Liver (tissue), 9 donors: ENCODE results near the gene EFHD1. TPM values are rescaled to one million over a fixed set of nuclear protein-coding genes. Genes with fewer than 3 reads are reported as not detected.

Source experiments
- DNase-seq: peaks from one replicate; pipeline ENCODE4 v3.0.0-alpha.2; 2017; ENCODE audit warnings: low spot score
- H3K27ac ChIP-seq, 2 donors: one replicate each; pipeline ENCODE4 v1.7.0; 2013; ENCODE audit warnings: inconsistent platforms in 2 of 2, low read length in 2 of 2, control low read depth in 1 of 2, low read depth in 1 of 2, mild to moderate bottlenecking in 1 of 2
- H3K27me3 ChIP-seq, 4 donors: one replicate each; pipeline versions ENCODE4 v1.6.1 to v1.7.0; 2013; ENCODE audit warnings: low read length in 3 of 4, inconsistent platforms in 1 of 4, mild to moderate bottlenecking in 1 of 4, moderate library complexity in 1 of 4; ENCODE audit not compliant: control insufficient read depth in 4 of 4, insufficient read depth in 4 of 4
- H3K36me3 ChIP-seq, 4 donors: one replicate each; pipeline versions ENCODE4 v1.6.1 to v1.7.0; 2013; ENCODE audit warnings: low read length in 3 of 4, mild to moderate bottlenecking in 3 of 4, low read depth in 1 of 4, moderate library complexity in 1 of 4; ENCODE audit not compliant: control insufficient read depth in 4 of 4, insufficient read depth in 3 of 4
- H3K4me1 ChIP-seq, 4 donors: one replicate each; pipeline versions ENCODE4 v1.6.1 to v1.7.0; 2013; ENCODE audit warnings: low read length in 3 of 4, mild to moderate bottlenecking in 3 of 4, moderate library complexity in 1 of 4; ENCODE audit not compliant: control insufficient read depth in 4 of 4, insufficient read depth in 4 of 4
- H3K4me3 ChIP-seq, 3 donors: one replicate each; pipeline versions ENCODE4 v1.6.1 to v1.7.0; 2013; ENCODE audit warnings: low read length in 3 of 3, control low read depth in 1 of 3, low read depth in 1 of 3, mild to moderate bottlenecking in 1 of 3
- H3K9ac ChIP-seq, 2 donors: one replicate each; pipeline ENCODE4 v1.7.0; 2013; ENCODE audit warnings: low read length in 2 of 2, mild to moderate bottlenecking in 2 of 2, moderate library complexity in 2 of 2, control low read depth in 1 of 2, low read depth in 1 of 2
- H3K9me3 ChIP-seq, 4 donors: one replicate each; pipeline versions ENCODE4 v1.6.1 to v1.7.0; 2013; ENCODE audit warnings: low read length in 3 of 4; ENCODE audit not compliant: control insufficient read depth in 4 of 4
- EGR1 ChIP-seq, 2 donors: IDR thresholded peaks; 2 replicates each; pipeline ENCODE4 v1.6.1; 2016 to 2018; ENCODE audit warnings: antibody characterized with exemption in 2 of 2, low read depth in 2 of 2
- GABPA ChIP-seq, 2 donors: IDR thresholded peaks in 1 of 2; conservative IDR thresholded peaks in 1 of 2; 2 replicates each; pipeline ENCODE4 v1.6.1; 2016; ENCODE audit warnings: antibody characterized with exemption in 2 of 2, mild to moderate bottlenecking in 1 of 2, moderate library complexity in 1 of 2
- HNF4A ChIP-seq, 2 donors: conservative IDR thresholded peaks; 2 replicates each; pipeline ENCODE4 v1.6.1; 2016; ENCODE audit warnings: antibody characterized with exemption in 2 of 2, mild to moderate bottlenecking in 2 of 2
- HNF4G ChIP-seq: IDR thresholded peaks from 2 replicates; pipeline ENCODE4 v1.6.1; 2016; ENCODE audit warnings: antibody characterized with exemption
- RAD21 ChIP-seq, 2 donors: IDR thresholded peaks; 2 replicates each; pipeline ENCODE4 v1.6.1; 2016; ENCODE audit warnings: antibody characterized with exemption in 2 of 2, mild to moderate bottlenecking in 2 of 2
- RXRA ChIP-seq, 2 donors: IDR thresholded peaks; 2 replicates each; pipeline ENCODE4 v1.6.1; 2017 to 2018; ENCODE audit warnings: antibody characterized with exemption in 2 of 2, mild to moderate bottlenecking in 1 of 2
- SP1 ChIP-seq: IDR thresholded peaks from 2 replicates; pipeline ENCODE4 v1.6.1; 2018; ENCODE audit warnings: antibody characterized with exemption, mild to moderate bottlenecking
- YY1 ChIP-seq: IDR thresholded peaks from 2 replicates; pipeline ENCODE4 v1.6.1; 2016; ENCODE audit warnings: antibody characterized with exemption, mild to moderate bottlenecking
- WGBS: extraction: QIAGEN DNeasy Blood & Tissue Kit; methylation state at CpG from one replicate; pipeline ENCODE4 v1.1.7; 2013; 5-methylcytosine and 5-hydroxymethylcytosine counted together
- polyA plus RNA-seq, 2 donors: library from polyadenylated mRNA; stranded (reverse) in 1 of 2; unstranded in 1 of 2; fragments of 200-250 nt in 1 of 2; fragments of >200 nt in 1 of 2; fragmentation: Nextera tagmentation in 1 of 2; extraction: Ambion mirVana in 1 of 2; gene quantifications; one replicate each; pipeline versions ENCODE4 v1.2.1 to v1.2.3, GENCODE V29; 2013 to 2015
- total RNA-seq, 2 donors: library from RNA; depleted of rRNA; stranded (reverse); fragments of >200 nt; gene quantifications; one replicate each; pipeline ENCODE4 v1.2.3, GENCODE V29; 2014
- TF ChIP-seq, protein P1 (sequence below): fragments of 150-350 bp; IDR thresholded peaks from 2 replicates; pipeline ENCODE4 v1.5.1; 2017; ENCODE audit warnings: improper control_type of control experiment, low read depth, low read length; ENCODE audit not compliant: missing input control
- TF ChIP-seq, protein P2 (sequence below): IDR thresholded peaks from 2 replicates; pipeline ENCODE4 v1.6.1; 2016; ENCODE audit warnings: antibody characterized with exemption, mild to moderate bottlenecking
- donor health status: healthy.
- donor health status: healthy.
- donor health status: healthy.
- donor health status: healthy.
- donor health status: healthy.

Gene EFHD1
- total and polyA plus RNA-seq, 4 donors: 3.3 to 28.5 (median 10.3) TPM

DNA sequence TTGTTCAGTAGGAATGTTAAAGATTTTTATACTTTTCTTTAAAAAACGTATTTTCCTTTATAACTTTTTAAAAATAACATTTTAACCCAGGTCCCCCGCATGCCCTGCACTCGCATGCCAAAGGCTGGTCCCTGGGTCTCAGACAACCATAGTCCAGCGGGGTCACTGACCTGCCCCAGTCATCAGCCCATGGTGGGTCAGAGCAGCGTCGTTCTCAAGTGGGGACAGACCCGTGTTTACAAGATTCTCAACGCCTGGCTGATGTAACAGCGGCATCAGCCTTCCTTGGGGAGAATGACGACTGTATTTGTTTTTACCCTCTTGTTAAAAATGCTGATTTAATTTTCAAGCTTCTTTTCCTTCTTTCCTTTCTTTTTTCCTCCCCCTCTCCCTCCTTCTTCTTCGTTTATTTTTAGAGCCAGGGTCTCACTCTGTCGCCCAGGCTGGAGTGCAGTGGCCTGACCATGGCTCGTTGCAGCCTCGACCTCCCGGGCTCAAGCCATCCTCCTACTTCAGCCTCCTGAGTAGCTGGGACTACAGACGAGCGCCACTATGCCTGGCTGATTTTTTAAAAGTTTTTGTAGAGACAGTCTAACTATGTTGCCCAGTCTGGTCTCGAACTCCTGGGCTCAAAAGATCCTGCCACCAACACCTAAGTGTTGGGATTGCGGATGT is 1.0 kb upstream of the EFHD1 start:
- no peaks in the 10 kb centered on the region for H3K9me3 ChIP-seq
- DNase-seq: peak; percentile 43
- H3K36me3 ChIP-seq: no peaks in the 10 kb centered on the region
- peak overlapping the region; percentile 76 to 89 for H3K27ac ChIP-seq
- no peaks in the 10 kb centered on the region for H3K27me3 ChIP-seq
- peak overlapping the region; percentile 41 to 64 for H3K9ac ChIP-seq
- peaks cover 0 to 21% (median 8%) of the 10 kb centered on the region in 4 donors for H3K4me1 ChIP-seq
- TF ChIP-seq HNF4G: no peak
- peak; percentile 5 for TF ChIP-seq SP1
- TF ChIP-seq GABPA (IDR thresholded peaks at IDR 0.05 in 1 of 2, conservative IDR thresholded peaks at IDR 0.05 in 1 of 2): no peak
- TF ChIP-seq HNF4A (conservative IDR thresholded peaks at IDR 0.05): peak; percentile 57 to 68
- peak; percentile 70 to 75 for TF ChIP-seq RXRA (IDR thresholded peaks at IDR 0.05)
- peak in 1 of 2 donors; percentile 12 for TF ChIP-seq RAD21 (IDR thresholded peaks at IDR 0.05)
- H3K4me3 ChIP-seq: peak overlapping the region; percentile 23 to 90 (median 73)
- WGBS: 19% methylated on average over 19 of the region's 19 CpGs

DNA sequence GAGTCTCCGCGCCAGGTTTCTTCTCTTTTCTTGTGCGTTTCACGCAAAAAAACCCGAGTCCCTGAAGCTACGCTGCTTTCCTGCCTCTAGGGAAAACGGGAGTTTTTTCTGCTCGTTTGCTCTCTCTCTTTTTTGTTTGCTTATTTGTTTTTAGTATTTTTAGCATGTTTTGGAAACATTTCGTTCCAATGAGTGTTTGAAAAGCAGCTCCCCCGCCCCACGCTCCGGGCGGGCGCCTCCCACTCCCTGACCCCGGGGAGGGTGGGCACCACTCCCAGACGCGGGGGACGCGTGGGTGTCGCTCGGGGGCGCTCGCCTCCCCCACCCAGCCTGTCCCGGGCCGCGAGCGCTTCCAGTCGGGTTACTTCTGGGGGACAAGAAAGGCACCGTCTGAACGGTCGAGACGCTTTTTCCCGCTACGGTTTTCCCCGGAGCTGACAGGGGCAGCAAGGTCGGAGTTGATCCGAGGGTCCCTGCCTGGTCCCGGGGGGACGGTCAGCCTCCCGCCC is 446 bp upstream of the EFHD1 start:
- no peak for DNase-seq
- no peak for TF ChIP-seq YY1
- TF ChIP-seq, protein P1, sequence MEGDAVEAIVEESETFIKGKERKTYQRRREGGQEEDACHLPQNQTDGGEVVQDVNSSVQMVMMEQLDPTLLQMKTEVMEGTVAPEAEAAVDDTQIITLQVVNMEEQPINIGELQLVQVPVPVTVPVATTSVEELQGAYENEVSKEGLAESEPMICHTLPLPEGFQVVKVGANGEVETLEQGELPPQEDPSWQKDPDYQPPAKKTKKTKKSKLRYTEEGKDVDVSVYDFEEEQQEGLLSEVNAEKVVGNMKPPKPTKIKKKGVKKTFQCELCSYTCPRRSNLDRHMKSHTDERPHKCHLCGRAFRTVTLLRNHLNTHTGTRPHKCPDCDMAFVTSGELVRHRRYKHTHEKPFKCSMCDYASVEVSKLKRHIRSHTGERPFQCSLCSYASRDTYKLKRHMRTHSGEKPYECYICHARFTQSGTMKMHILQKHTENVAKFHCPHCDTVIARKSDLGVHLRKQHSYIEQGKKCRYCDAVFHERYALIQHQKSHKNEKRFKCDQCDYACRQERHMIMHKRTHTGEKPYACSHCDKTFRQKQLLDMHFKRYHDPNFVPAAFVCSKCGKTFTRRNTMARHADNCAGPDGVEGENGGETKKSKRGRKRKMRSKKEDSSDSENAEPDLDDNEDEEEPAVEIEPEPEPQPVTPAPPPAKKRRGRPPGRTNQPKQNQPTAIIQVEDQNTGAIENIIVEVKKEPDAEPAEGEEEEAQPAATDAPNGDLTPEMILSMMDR: peak; percentile 21
- peak in 1 of 2 donors; percentile 74 for TF ChIP-seq EGR1 (IDR thresholded peaks at IDR 0.05; ENCODE audit: low read depth in 2 of 2)
- TF ChIP-seq, protein P2, sequence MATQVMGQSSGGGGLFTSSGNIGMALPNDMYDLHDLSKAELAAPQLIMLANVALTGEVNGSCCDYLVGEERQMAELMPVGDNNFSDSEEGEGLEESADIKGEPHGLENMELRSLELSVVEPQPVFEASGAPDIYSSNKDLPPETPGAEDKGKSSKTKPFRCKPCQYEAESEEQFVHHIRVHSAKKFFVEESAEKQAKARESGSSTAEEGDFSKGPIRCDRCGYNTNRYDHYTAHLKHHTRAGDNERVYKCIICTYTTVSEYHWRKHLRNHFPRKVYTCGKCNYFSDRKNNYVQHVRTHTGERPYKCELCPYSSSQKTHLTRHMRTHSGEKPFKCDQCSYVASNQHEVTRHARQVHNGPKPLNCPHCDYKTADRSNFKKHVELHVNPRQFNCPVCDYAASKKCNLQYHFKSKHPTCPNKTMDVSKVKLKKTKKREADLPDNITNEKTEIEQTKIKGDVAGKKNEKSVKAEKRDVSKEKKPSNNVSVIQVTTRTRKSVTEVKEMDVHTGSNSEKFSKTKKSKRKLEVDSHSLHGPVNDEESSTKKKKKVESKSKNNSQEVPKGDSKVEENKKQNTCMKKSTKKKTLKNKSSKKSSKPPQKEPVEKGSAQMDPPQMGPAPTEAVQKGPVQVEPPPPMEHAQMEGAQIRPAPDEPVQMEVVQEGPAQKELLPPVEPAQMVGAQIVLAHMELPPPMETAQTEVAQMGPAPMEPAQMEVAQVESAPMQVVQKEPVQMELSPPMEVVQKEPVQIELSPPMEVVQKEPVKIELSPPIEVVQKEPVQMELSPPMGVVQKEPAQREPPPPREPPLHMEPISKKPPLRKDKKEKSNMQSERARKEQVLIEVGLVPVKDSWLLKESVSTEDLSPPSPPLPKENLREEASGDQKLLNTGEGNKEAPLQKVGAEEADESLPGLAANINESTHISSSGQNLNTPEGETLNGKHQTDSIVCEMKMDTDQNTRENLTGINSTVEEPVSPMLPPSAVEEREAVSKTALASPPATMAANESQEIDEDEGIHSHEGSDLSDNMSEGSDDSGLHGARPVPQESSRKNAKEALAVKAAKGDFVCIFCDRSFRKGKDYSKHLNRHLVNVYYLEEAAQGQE: peak; percentile 17
- TF ChIP-seq RAD21 (IDR thresholded peaks at IDR 0.05): peak; percentile 4
- Histone ChIP-seq H3K9ac (peak overlapping the region; percentile 41 to 64), H3K27ac (peak overlapping the region; percentile 76 to 89), H3K4me3 (peak overlapping the region; percentile 42 to 90 (median 73)), H3K4me1 (peaks cover 0 to 21% (median 8%) of the 10 kb centered on the region in 4 donors), H3K36me3 (no peaks in the 10 kb centered on the region), H3K27me3 (no peaks in the 10 kb centered on the region), H3K9me3 (no peaks in the 10 kb centered on the region)
- WGBS: 1% methylated on average over 40 of the region's 40 CpGs
